ENCODE data around the gene CCDC12.
A peak's percentile ranks its signal among the peaks of the same experiment; 100 is the strongest.

CCDC12 gene

GRCh38 chr3:46987319-46987742, 10.8 kb upstream of the CCDC12 start:
- H3K27me3 ChIP-seq (ENCODE audit: control insufficient read depth in 1 of 2, insufficient read depth in 2 of 2, low read length in 2 of 2) = no peaks in the 10 kb centered on the region
- H3K27ac ChIP-seq (ENCODE audit: low read length) = no peak overlapping the region
- no peak overlapping the region for H3K4me3 ChIP-seq (ENCODE audit: low read length in 2 of 2)
- peaks cover 0 to 2% of the 10 kb centered on the region in 2 donors for H3K36me3 ChIP-seq (ENCODE audit: control insufficient read depth in 2 of 2, insufficient read depth in 2 of 2, low read length in 2 of 2)
- H3K9ac ChIP-seq (ENCODE audit: low read length in 2 of 2) = no peak overlapping the region
- peaks cover 5% of the 10 kb centered on the region for H3K4me1 ChIP-seq (ENCODE audit: control insufficient read depth, insufficient read depth, low read length)
- no peaks in the 10 kb centered on the region for H3K9me3 ChIP-seq (ENCODE audit: control insufficient read depth in 2 of 2, low read length in 2 of 2)

- no peaks in the 10 kb centered on the region for H3K27me3 ChIP-seq (ENCODE audit: control insufficient read depth in 1 of 2, insufficient read depth in 2 of 2, low read length in 2 of 2)
- no peak overlapping the region for H3K9ac ChIP-seq (ENCODE audit: low read length in 2 of 2)
- H3K27ac ChIP-seq (ENCODE audit: low read length) = no peak overlapping the region
- H3K4me1 ChIP-seq (ENCODE audit: control insufficient read depth, insufficient read depth, low read length) = peaks cover 5% of the 10 kb centered on the region
- H3K9me3 ChIP-seq (ENCODE audit: control insufficient read depth in 2 of 2, low read length in 2 of 2) = no peaks in the 10 kb centered on the region
- peaks cover 0 to 2% of the 10 kb centered on the region in 2 donors for H3K36me3 ChIP-seq (ENCODE audit: control insufficient read depth in 2 of 2, insufficient read depth in 2 of 2, low read length in 2 of 2)
- H3K4me3 ChIP-seq (ENCODE audit: low read length in 2 of 2) = no peak overlapping the region
These were observed 10.3 kb upstream of the CCDC12 start for GRCh38 chr3:46986782-46987310.

DNA sequence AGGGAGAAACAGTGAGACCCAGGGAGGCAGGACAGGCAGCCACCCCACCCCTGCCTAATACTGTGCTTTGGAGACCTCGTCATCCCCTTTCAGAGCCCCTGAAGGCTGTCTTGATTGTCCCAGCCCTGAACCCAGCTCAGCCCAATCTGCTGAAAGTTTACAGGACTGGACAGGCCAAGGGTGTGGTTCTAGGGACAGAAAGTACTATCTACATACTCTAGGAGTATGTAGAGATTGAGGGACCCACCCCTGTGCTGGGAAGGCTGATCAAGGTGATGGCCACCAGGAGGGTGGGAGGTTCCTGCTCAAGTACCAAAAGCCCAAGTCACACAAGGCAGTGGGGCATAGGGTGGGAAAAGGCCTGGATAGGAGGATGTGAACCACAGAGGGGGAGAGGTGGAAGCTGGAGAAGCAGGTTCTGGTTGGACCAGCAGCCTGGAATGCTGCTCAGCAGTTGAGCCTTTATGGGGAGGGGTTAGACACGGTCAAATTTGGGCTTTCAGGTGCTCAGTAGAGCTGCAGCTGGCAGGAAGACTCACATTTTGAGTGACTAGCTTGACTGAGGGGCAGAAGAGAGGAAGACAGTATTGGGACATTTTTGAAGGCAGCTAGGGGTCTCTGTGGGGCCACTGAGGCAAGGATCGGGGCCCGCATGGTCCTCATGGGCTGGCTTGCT, 9.6 kb upstream of the CCDC12 start:
- peaks cover 5% of the 10 kb centered on the region for H3K4me1 ChIP-seq (ENCODE audit: control insufficient read depth, insufficient read depth, low read length)
- peaks cover 0 to 2% of the 10 kb centered on the region in 2 donors for H3K36me3 ChIP-seq (ENCODE audit: control insufficient read depth in 2 of 2, insufficient read depth in 2 of 2, low read length in 2 of 2)
- no peaks in the 10 kb centered on the region for H3K27me3 ChIP-seq (ENCODE audit: control insufficient read depth in 1 of 2, insufficient read depth in 2 of 2, low read length in 2 of 2)
- H3K9ac ChIP-seq (ENCODE audit: low read length in 2 of 2) = no peak overlapping the region
- H3K4me3 ChIP-seq (ENCODE audit: low read length in 2 of 2) = no peak overlapping the region
- no peaks in the 10 kb centered on the region for H3K9me3 ChIP-seq (ENCODE audit: control insufficient read depth in 2 of 2, low read length in 2 of 2)
- H3K27ac ChIP-seq (ENCODE audit: low read length) = no peak overlapping the region

GRCh38 chr3:46985588-46985987, 9.0 kb upstream of the CCDC12 start:
- Histone ChIP-seq H3K4me1 (ENCODE audit: control insufficient read depth, insufficient read depth, low read length) (peaks cover 7% of the 10 kb centered on the region), H3K27me3 (ENCODE audit: control insufficient read depth in 1 of 2, insufficient read depth in 2 of 2, low read length in 2 of 2) (no peaks in the 10 kb centered on the region), H3K27ac (ENCODE audit: low read length) (no peak overlapping the region), H3K9ac (ENCODE audit: low read length in 2 of 2) (no peak overlapping the region), H3K9me3 (ENCODE audit: control insufficient read depth in 2 of 2, low read length in 2 of 2) (no peaks in the 10 kb centered on the region), H3K36me3 (ENCODE audit: control insufficient read depth in 2 of 2, insufficient read depth in 2 of 2, low read length in 2 of 2) (peaks cover 0 to 2% of the 10 kb centered on the region in 2 donors), H3K4me3 (ENCODE audit: low read length in 2 of 2) (no peak overlapping the region)

DNA sequence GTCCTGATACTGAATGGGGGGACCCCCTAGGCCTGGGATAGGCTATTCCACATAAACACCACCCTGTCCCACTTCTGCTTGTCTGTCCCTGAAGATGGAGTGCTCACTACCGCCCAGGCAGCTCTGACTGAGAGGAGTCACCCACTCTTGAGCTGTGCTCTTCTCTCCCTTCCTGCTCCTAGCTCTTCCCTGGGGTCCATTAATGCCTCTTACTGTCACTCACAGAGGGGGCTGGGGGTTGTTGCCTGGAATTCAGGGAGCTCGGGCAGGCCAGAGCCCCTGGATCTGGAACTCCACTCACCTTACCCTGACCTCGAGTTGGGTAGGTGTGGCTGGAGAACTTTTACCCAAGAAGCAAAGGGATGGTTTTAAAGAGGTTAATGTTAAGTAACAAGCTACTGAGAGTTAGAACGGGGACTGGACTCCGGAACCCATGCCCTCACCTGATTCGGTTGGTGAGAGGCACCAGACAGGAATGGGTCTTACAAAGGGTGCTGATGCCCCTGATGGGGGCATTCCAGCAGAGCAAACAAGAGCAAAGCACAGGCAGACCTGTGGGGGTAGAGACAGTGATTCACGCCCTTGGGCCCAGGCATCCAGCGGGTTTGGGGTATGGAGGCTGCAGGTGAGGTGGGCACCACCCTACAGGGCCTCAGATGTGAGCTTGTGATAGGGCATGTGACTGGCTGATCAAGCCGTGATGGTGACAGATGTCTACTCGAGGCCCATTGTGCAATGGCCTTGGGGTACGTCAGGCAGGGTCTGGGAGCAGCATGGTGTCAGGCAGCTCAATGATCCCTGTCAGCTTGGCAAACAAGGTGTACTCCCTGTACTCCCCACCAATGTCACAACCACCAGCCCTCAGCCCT, 8.3 kb upstream of the CCDC12 start:
- no peaks in the 10 kb centered on the region for H3K9me3 ChIP-seq (ENCODE audit: control insufficient read depth in 2 of 2, low read length in 2 of 2)
- no peak overlapping the region for H3K4me3 ChIP-seq (ENCODE audit: low read length in 2 of 2)
- H3K9ac ChIP-seq (ENCODE audit: low read length in 2 of 2) = no peak overlapping the region
- no peak overlapping the region for H3K27ac ChIP-seq (ENCODE audit: low read length)
- peaks cover 0 to 2% of the 10 kb centered on the region in 2 donors for H3K36me3 ChIP-seq (ENCODE audit: control insufficient read depth in 2 of 2, insufficient read depth in 2 of 2, low read length in 2 of 2)
- peaks cover 14% of the 10 kb centered on the region for H3K4me1 ChIP-seq (ENCODE audit: control insufficient read depth, insufficient read depth, low read length)
- H3K27me3 ChIP-seq (ENCODE audit: control insufficient read depth in 1 of 2, insufficient read depth in 2 of 2, low read length in 2 of 2) = no peaks in the 10 kb centered on the region

- Histone ChIP-seq H3K4me1 (ENCODE audit: control insufficient read depth, insufficient read depth, low read length) (peaks cover 32% of the 10 kb centered on the region), H3K27ac (ENCODE audit: low read length) (no peak overlapping the region), H3K4me3 (ENCODE audit: low read length in 2 of 2) (no peak overlapping the region), H3K27me3 (ENCODE audit: control insufficient read depth in 1 of 2, insufficient read depth in 2 of 2, low read length in 2 of 2) (no peaks in the 10 kb centered on the region), H3K36me3 (ENCODE audit: control insufficient read depth in 2 of 2, insufficient read depth in 2 of 2, low read length in 2 of 2) (no peaks in the 10 kb centered on the region), H3K9ac (ENCODE audit: low read length in 2 of 2) (no peak overlapping the region), H3K9me3 (ENCODE audit: control insufficient read depth in 2 of 2, low read length in 2 of 2) (no peaks in the 10 kb centered on the region)
These were observed 6.0 kb upstream of the CCDC12 start for GRCh38 chr3:46982546-46982945.

GRCh38 chr3:46981932-46982471, 5.5 kb upstream of the CCDC12 start:
- peak overlapping the region in 1 of 2 donors; percentile 22 for H3K4me3 ChIP-seq (ENCODE audit: low read length in 2 of 2)
- H3K4me1 ChIP-seq (ENCODE audit: control insufficient read depth, insufficient read depth, low read length) = peaks cover 37% of the 10 kb centered on the region
- H3K36me3 ChIP-seq (ENCODE audit: control insufficient read depth in 2 of 2, insufficient read depth in 2 of 2, low read length in 2 of 2) = no peaks in the 10 kb centered on the region
- H3K27ac ChIP-seq (ENCODE audit: low read length) = no peak overlapping the region
- no peaks in the 10 kb centered on the region for H3K27me3 ChIP-seq (ENCODE audit: control insufficient read depth in 1 of 2, insufficient read depth in 2 of 2, low read length in 2 of 2)
- no peak overlapping the region for H3K9ac ChIP-seq (ENCODE audit: low read length in 2 of 2)
- H3K9me3 ChIP-seq (ENCODE audit: control insufficient read depth in 2 of 2, low read length in 2 of 2) = no peaks in the 10 kb centered on the region

DNA sequence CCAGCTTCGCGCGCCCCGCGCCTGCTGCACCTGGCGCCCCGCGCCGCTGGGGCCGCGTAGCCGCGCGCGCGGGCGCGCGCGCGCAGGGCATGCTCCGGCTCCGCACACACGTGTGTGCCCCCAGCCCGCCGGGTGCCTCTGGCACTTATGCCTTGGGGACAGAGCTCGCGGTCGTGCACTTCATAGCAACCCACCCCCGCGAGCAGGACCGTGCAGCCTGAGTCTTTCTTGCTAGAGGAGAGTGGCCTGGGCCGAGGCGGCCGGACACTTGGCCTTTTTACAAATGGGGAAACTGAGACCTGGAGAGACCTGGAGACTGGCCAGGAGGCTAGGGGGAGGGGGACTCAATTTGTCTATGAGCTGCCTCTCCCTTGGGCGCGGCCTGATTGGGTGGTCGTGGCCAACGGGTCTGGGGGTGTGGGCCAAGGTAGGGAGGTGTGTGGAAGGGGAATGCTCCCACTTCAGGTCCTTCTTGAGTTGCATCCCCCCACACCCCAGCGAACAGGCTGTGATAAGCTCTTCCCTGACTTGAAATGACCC, 3.5 kb upstream of the CCDC12 start:
- Histone ChIP-seq H3K27me3 (ENCODE audit: control insufficient read depth in 1 of 2, insufficient read depth in 2 of 2, low read length in 2 of 2) (no peaks in the 10 kb centered on the region), H3K4me3 (ENCODE audit: low read length in 2 of 2) (peak overlapping the region; percentile 90 to 91), H3K9me3 (ENCODE audit: control insufficient read depth in 2 of 2, low read length in 2 of 2) (no peaks in the 10 kb centered on the region), H3K27ac (ENCODE audit: low read length) (no peak overlapping the region), H3K4me1 (ENCODE audit: control insufficient read depth, insufficient read depth, low read length) (peaks cover 34% of the 10 kb centered on the region), H3K36me3 (ENCODE audit: control insufficient read depth in 2 of 2, insufficient read depth in 2 of 2, low read length in 2 of 2) (no peaks in the 10 kb centered on the region), H3K9ac (ENCODE audit: low read length in 2 of 2) (peak overlapping the region; percentile 42)

DNA sequence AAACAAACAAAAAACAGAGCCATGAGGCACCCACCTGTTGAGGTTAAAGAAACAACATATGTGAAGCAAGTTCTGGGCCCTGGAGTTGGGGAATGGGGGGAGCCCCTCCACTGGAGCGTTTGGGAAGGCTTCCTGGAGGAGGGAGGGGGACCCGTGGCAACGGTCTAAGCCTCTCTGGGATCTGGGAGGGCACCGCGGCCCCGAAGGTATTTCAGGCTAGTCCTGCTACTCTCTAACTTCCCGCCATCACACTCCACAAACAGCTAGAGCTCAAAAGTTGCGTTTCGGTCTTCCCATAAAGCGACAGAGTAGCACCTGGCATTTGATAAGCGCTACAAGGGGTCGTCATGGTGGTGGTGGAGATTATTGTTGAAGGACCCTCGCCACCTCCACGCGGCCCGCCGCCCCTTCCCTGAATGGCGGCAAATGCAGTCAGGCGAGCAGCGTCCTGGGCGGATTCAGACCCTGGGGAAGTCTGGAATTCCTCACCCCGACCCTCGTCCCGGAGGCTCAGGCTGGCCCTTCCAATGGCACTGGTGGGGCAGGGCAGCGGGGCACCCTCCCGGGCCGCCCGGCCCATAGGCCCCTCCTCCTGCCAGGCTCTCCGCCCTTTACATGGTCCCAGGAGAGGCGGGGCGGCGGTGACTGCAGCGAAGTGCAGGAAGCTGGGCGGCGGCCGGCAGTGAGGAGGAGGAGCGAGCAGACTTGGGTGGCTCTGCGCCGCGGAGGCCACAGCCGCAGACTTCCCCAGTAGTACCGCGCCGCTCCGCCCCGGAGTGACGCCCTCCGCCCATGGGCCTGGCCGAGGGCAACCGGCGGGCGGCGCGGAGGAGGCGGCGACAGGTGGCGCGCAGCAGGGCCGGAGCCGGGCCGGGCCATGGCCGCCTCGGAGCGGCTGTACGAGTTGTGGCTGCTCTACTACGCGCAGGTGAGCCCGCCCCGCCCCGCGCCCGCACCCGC, 2.7 kb upstream of the CCDC12 start, which contains the start of gene NBEAL2:
NBEAL2 (plus strand) TSS at position 682 of the 960 bp plus-strand sequence; CDS start at position 878, 196 bp downstream.
- Histone ChIP-seq H3K27me3 (ENCODE audit: control insufficient read depth in 1 of 2, insufficient read depth in 2 of 2, low read length in 2 of 2) (no peaks in the 10 kb centered on the region), H3K27ac (ENCODE audit: low read length) (peak within 1 kb of the TSS; percentile 80), H3K4me1 (ENCODE audit: control insufficient read depth, insufficient read depth, low read length) (peaks cover 38% of the 10 kb centered on the region), H3K9me3 (ENCODE audit: control insufficient read depth in 2 of 2, low read length in 2 of 2) (no peaks in the 10 kb centered on the region), H3K36me3 (ENCODE audit: control insufficient read depth in 2 of 2, insufficient read depth in 2 of 2, low read length in 2 of 2) (no peaks in the 10 kb centered on the region), H3K4me3 (ENCODE audit: low read length in 2 of 2) (peak within 1 kb of the TSS; percentile 90 to 91), H3K9ac (ENCODE audit: low read length in 2 of 2) (peak within 1 kb of the TSS; percentile 88 to 91)
